Stomach (tissue), 4 donors: ENCODE data around the gene B4GALNT4.
"Not testable (repeated sequence)": the region's sequence is repeated elsewhere in the genome, so short reads cannot be mapped to it uniquely, and the experiment has no call there.

ENCODE experiments used
- CTCF ChIP-seq, 7 experiments: fragments of 450-650 bp in 4 of 7; fragments of 200-600 bp in 3 of 7; sonication (generic) in 3 of 7; IDR thresholded peaks; one replicate each; pipeline ENCODE4 v1.5.1; 2016 to 2019; ENCODE audit warnings: antibody characterized with exemption in 7 of 7, control low read depth in 2 of 7, mild to moderate bottlenecking in 1 of 7
- POLR2AphosphoS5 ChIP-seq, 3 donors: sonication (generic); formaldehyde crosslinking; IDR thresholded peaks; one replicate each; pipeline ENCODE4 v1.6.1; 2016; ENCODE audit warnings: antibody characterized with exemption in 3 of 3

- TF ChIP-seq POLR2AphosphoS5, CTCF (IDR thresholded peaks at IDR 0.05): not testable (repeated sequence)
Observed at GRCh38 chr11:424766-425165, 55.5 kb downstream of the B4GALNT4 start.
